HEK293 (cell line): Measurements from ENCODE around the gene COIL.

Source experiments
- CTCF ChIA-PET: fragments of 350-600 bp; formaldehyde crosslinking; extraction: SDS; loops from one replicate; lab custom pipeline; 2021; ENCODE audit warnings: antibody characterized with exemption; lab: Yijun Ruan, JAX
- POLR2A ChIA-PET: fragments of 300-600 bp; formaldehyde crosslinking; extraction: SDS; loops from one replicate; lab custom pipeline; 2020; ENCODE audit warnings: antibody characterized with exemption, inconsistent platforms; lab: Yijun Ruan, JAX
- H3K27ac ChIP-seq: fragments of 200-500 bp; sonication (Bioruptor generic); 2 replicates; pipeline ENCODE4 v1.5.1; 2014; ENCODE audit warnings: low read depth, low read length, control low read depth, inconsistent platforms; ENCODE audit errors: extremely low read depth
- H3K36me3 ChIP-seq, 2 experiments: fragments of 200-500 bp in 1 of 2; sonication (Bioruptor generic) in 1 of 2; 1 replicate in 1 of 2; 2 replicates in 1 of 2; pipeline ENCODE4 v1.5.1; 2014 to 2017; ENCODE audit warnings: inconsistent platforms in 2 of 2, low read length in 2 of 2; ENCODE audit not compliant: control insufficient read depth in 2 of 2, insufficient read depth in 1 of 2
- H3K4me1 ChIP-seq: fragments of 200-500 bp; sonication (Bioruptor generic); 2 replicates; pipeline ENCODE4 v1.5.1; 2014; ENCODE audit warnings: mild to moderate bottlenecking, low read length, inconsistent platforms; ENCODE audit not compliant: control insufficient read depth, insufficient read depth
- H3K4me3 ChIP-seq: 2 replicates; pipeline ENCODE4 v1.5.1; 2011; ENCODE audit warnings: low read depth, mild to moderate bottlenecking, control low read depth, low read length, moderate library complexity
- H3K9me3 ChIP-seq: fragments of 200-500 bp; sonication (Bioruptor generic); 2 replicates; pipeline ENCODE4 v1.5.1; 2014; ENCODE audit warnings: low read depth, low read length, inconsistent platforms; ENCODE audit not compliant: control insufficient read depth, insufficient read depth
- CTCF ChIP-seq: fragments of 450-650 bp; formaldehyde crosslinking; IDR thresholded peaks from 2 replicates; pipeline ENCODE4 v1.5.1; 2016; ENCODE audit warnings: missing biosample characterization, missing genetic modification characterization
- GLIS2 ChIP-seq: fragments of 450-650 bp; formaldehyde crosslinking; IDR thresholded peaks from 2 replicates; pipeline ENCODE4 v1.5.1; 2016; ENCODE audit warnings: missing biosample characterization, missing genetic modification characterization
- HOXC10 ChIP-seq: sonication (generic); formaldehyde crosslinking; IDR thresholded peaks from 2 replicates; pipeline ENCODE4 v1.8.1; 2023; ENCODE audit warnings: mild to moderate bottlenecking, missing genetic modification reagents
- IKZF3 ChIP-seq: fragments of 450-650 bp; IDR thresholded peaks from 2 replicates; pipeline ENCODE4 v1.5.0; 2018; ENCODE audit warnings: missing biosample characterization, mild to moderate bottlenecking, missing genetic modification characterization, moderate library complexity
- PATZ1 ChIP-seq: fragments of 450-650 bp; formaldehyde crosslinking; IDR thresholded peaks from 2 replicates; pipeline ENCODE4 v1.5.1; 2016; ENCODE audit warnings: missing biosample characterization, missing genetic modification characterization
- RBAK ChIP-seq: fragments of 450-650 bp; formaldehyde crosslinking; IDR thresholded peaks from 2 replicates; pipeline ENCODE4 v1.5.1; 2016; ENCODE audit warnings: missing biosample characterization, missing genetic modification characterization
- TCF7L2 ChIP-seq: IDR thresholded peaks from 2 replicates; pipeline ENCODE4 v1.6.1; 2011; ENCODE audit warnings: low read depth, mild to moderate bottlenecking, inconsistent platforms, low read length, moderate library complexity, borderline replicate concordance
- ZBTB17 ChIP-seq: fragments of 450-650 bp; formaldehyde crosslinking; IDR thresholded peaks from 2 replicates; pipeline ENCODE4 v1.5.1; 2016; ENCODE audit warnings: missing biosample characterization, missing genetic modification characterization
- ZNF174 ChIP-seq: fragments of 450-650 bp; formaldehyde crosslinking; IDR thresholded peaks from 2 replicates; pipeline ENCODE4 v1.5.0; 2017; ENCODE audit warnings: missing biosample characterization, mild to moderate bottlenecking, missing genetic modification characterization
- ZNF211 ChIP-seq: fragments of 450-650 bp; formaldehyde crosslinking; IDR thresholded peaks from 2 replicates; pipeline ENCODE4 v1.5.1; 2016; ENCODE audit warnings: low read depth, missing biosample characterization, missing genetic modification characterization
- ZNF292 ChIP-seq: fragments of 450-650 bp; formaldehyde crosslinking; IDR thresholded peaks from 2 replicates; pipeline ENCODE4 v1.5.1; 2016; ENCODE audit warnings: low read depth, missing biosample characterization, missing genetic modification characterization, borderline replicate concordance
- ZNF311 ChIP-seq: fragments of 450-650 bp; formaldehyde crosslinking; IDR thresholded peaks from 2 replicates; pipeline ENCODE4 v1.5.1; 2017; ENCODE audit warnings: missing biosample characterization, missing genetic modification characterization, borderline replicate concordance
- ZNF324 ChIP-seq: fragments of 450-650 bp; formaldehyde crosslinking; IDR thresholded peaks from 2 replicates; pipeline ENCODE4 v1.5.1; 2016; ENCODE audit warnings: missing biosample characterization, missing genetic modification characterization
- ZNF544 ChIP-seq: fragments of 450-650 bp; formaldehyde crosslinking; IDR thresholded peaks from 2 replicates; pipeline ENCODE4 v1.5.0; 2017; ENCODE audit warnings: missing biosample characterization, missing genetic modification characterization
- ZNF664 ChIP-seq: fragments of 450-650 bp; formaldehyde crosslinking; IDR thresholded peaks from 2 replicates; pipeline ENCODE4 v1.5.1; 2016; ENCODE audit warnings: missing biosample characterization, missing genetic modification characterization
- ZNF704 ChIP-seq: fragments of 450-650 bp; formaldehyde crosslinking; IDR thresholded peaks from 2 replicates; pipeline ENCODE4 v1.5.1; 2016; ENCODE audit warnings: missing biosample characterization, missing genetic modification characterization
- ZSCAN23 ChIP-seq: fragments of 450-650 bp; formaldehyde crosslinking; IDR thresholded peaks from 2 replicates; pipeline ENCODE4 v1.5.1; 2016; ENCODE audit warnings: missing biosample characterization, missing genetic modification characterization
- TF ChIP-seq, protein P1 (sequence below): fragments of 450-650 bp; formaldehyde crosslinking; IDR thresholded peaks from 2 replicates; pipeline ENCODE4 v1.5.1; 2017; ENCODE audit warnings: missing biosample characterization, missing genetic modification characterization
- TF ChIP-seq, protein P2 (sequence below): fragments of 450-650 bp; formaldehyde crosslinking; IDR thresholded peaks from 2 replicates; pipeline ENCODE4 v1.5.1; 2017; ENCODE audit warnings: missing biosample characterization, missing genetic modification characterization

Gene COIL

GRCh38 chr17:56897646-56898424 is 63.0 kb downstream of the COIL start:
- POLR2A ChIA-PET, result interaction anchor here (1.5 kb wide), 1 partner anchor 16 kb away, joined by 10 read pairs; the partner anchor contains the start of gene TRIM25
- no peaks in the 10 kb centered on the region for H3K4me1 ChIP-seq
- no peak overlapping the region for H3K27ac ChIP-seq
- peaks cover 36 to 92% of the 10 kb centered on the region in 2 experiments for H3K36me3 ChIP-seq
- TF ChIP-seq, protein P1, sequence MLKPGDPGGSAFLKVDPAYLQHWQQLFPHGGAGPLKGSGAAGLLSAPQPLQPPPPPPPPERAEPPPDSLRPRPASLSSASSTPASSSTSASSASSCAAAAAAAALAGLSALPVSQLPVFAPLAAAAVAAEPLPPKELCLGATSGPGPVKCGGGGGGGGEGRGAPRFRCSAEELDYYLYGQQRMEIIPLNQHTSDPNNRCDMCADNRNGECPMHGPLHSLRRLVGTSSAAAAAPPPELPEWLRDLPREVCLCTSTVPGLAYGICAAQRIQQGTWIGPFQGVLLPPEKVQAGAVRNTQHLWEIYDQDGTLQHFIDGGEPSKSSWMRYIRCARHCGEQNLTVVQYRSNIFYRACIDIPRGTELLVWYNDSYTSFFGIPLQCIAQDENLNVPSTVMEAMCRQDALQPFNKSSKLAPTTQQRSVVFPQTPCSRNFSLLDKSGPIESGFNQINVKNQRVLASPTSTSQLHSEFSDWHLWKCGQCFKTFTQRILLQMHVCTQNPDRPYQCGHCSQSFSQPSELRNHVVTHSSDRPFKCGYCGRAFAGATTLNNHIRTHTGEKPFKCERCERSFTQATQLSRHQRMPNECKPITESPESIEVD (tag by site-specific recombination), result no peak
- TF ChIP-seq ZNF211 (peak; percentile 99), IKZF3 (no peak), ZNF544 (tag by site-specific recombination) (no peak), ZNF311 (tag by site-specific recombination) (no peak)
- TF ChIP-seq, protein P2, sequence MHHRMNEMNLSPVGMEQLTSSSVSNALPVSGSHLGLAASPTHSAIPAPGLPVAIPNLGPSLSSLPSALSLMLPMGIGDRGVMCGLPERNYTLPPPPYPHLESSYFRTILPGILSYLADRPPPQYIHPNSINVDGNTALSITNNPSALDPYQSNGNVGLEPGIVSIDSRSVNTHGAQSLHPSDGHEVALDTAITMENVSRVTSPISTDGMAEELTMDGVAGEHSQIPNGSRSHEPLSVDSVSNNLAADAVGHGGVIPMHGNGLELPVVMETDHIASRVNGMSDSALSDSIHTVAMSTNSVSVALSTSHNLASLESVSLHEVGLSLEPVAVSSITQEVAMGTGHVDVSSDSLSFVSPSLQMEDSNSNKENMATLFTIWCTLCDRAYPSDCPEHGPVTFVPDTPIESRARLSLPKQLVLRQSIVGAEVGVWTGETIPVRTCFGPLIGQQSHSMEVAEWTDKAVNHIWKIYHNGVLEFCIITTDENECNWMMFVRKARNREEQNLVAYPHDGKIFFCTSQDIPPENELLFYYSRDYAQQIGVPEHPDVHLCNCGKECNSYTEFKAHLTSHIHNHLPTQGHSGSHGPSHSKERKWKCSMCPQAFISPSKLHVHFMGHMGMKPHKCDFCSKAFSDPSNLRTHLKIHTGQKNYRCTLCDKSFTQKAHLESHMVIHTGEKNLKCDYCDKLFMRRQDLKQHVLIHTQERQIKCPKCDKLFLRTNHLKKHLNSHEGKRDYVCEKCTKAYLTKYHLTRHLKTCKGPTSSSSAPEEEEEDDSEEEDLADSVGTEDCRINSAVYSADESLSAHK, result no peak
- CTCF ChIA-PET, result no interaction called here
- no peak overlapping the region for H3K4me3 ChIP-seq
- H3K9me3 ChIP-seq, result no peaks in the 10 kb centered on the region

GRCh38 chr17:56896968-56897359 is 63.9 kb downstream of the COIL start:
- no peak overlapping the region for H3K27ac ChIP-seq
- no peak for TF ChIP-seq ZNF324 (tag by site-specific recombination)
- TF ChIP-seq ZNF704 (tag by site-specific recombination), result no peak
- TF ChIP-seq TCF7L2, result no peak
- TF ChIP-seq ZNF664 (tag by site-specific recombination), result no peak
- TF ChIP-seq ZNF311 (tag by site-specific recombination), result no peak
- TF ChIP-seq HOXC10 (CRISPR knock-in tag), result no peak
- no peak for TF ChIP-seq ZNF174 (tag by site-specific recombination)
- TF ChIP-seq ZBTB17 (tag by site-specific recombination), result no peak
- no peak for TF ChIP-seq ZNF292 (tag by site-specific recombination)
- TF ChIP-seq GLIS2, result no peak
- TF ChIP-seq ZSCAN23 (tag by site-specific recombination), result no peak
- no peak for TF ChIP-seq RBAK (tag by site-specific recombination)
- TF ChIP-seq PATZ1, result no peak
- no peak for TF ChIP-seq CTCF (tag by site-specific recombination)
- H3K4me3 ChIP-seq, result no peak overlapping the region
- H3K4me1 ChIP-seq, result no peaks in the 10 kb centered on the region
- ChIA-PET POLR2A (interaction anchor here (0.7 kb wide), 1 partner anchor 78 kb away, joined by 4 read pairs; no protein-coding TSS in a partner anchor), CTCF (interaction anchor here (0.6 to 0.7 kb wide), 2 partner anchors 41 to 192 kb away, joined by 3 to 4 read pairs; no protein-coding TSS in a partner anchor)
- H3K36me3 ChIP-seq, result peaks cover 44 to 92% of the 10 kb centered on the region in 2 experiments
- H3K9me3 ChIP-seq, result no peaks in the 10 kb centered on the region
